HepG2 (cell line): ENCODE measurements around the gene EEF1A1. TPM values are rescaled to one million over a fixed set of nuclear protein-coding genes. Genes with fewer than 3 reads are reported as not detected.

Source experiments
- CEBPZ ChIP-seq: IDR thresholded peaks from 2 replicates; pipeline ENCODE4 v1.6.1; 2012; ENCODE audit warnings: low read length, improper control_type of control experiment
- CENPT ChIP-seq: sonication (generic); formaldehyde crosslinking; IDR thresholded peaks from 2 replicates; pipeline ENCODE4 v1.8.0; 2022; ENCODE audit warnings: low read depth, mild to moderate bottlenecking, moderate library complexity, missing genetic modification reagents
- EED ChIP-seq: sonication (generic); formaldehyde crosslinking; IDR thresholded peaks from 2 replicates; pipeline ENCODE4 v1.5.0; 2020; ENCODE audit warnings: mild to moderate bottlenecking, missing genetic modification reagents
- GPBP1L1 ChIP-seq: sonication (generic); formaldehyde crosslinking; IDR thresholded peaks from 2 replicates; pipeline ENCODE4 v1.5.0; 2020; ENCODE audit warnings: mild to moderate bottlenecking, missing genetic modification reagents
- KDM6A ChIP-seq: IDR thresholded peaks from 2 replicates; pipeline ENCODE4 v1.6.1; 2016; ENCODE audit warnings: low read depth
- ZBTB39 ChIP-seq: sonication (generic); formaldehyde crosslinking; IDR thresholded peaks from 2 replicates; pipeline ENCODE4 v1.5.0; 2020; ENCODE audit warnings: missing genetic modification reagents
- ZC3H13 ChIP-seq: sonication (generic); formaldehyde crosslinking; IDR thresholded peaks from 2 replicates; pipeline ENCODE4 v1.8.1; 2023; ENCODE audit warnings: mild to moderate bottlenecking, missing genetic modification reagents, moderate library complexity
- ZNF326 ChIP-seq: sonication (generic); formaldehyde crosslinking; IDR thresholded peaks from 2 replicates; pipeline ENCODE4 v1.4.0; 2020; ENCODE audit warnings: missing genetic modification reagents, borderline replicate concordance
- ZNF83 ChIP-seq: sonication (generic); formaldehyde crosslinking; IDR thresholded peaks from 2 replicates; pipeline ENCODE4 v1.4.0; 2020; ENCODE audit warnings: missing genetic modification reagents, mild to moderate bottlenecking, borderline replicate concordance
- polyA plus RNA-seq, 8 experiments: library from polyadenylated mRNA; depleted of rRNA in 3 of 8; stranded (reverse) in 7 of 8; unstranded in 1 of 8; fragments of >200 nt; fragmentation: Illumina TruSeq in 4 of 8; extraction: Trizol in 4 of 8; gene quantifications; 2 replicates each; pipeline versions ENCODE4 v1.2.1 to v1.2.3, GENCODE V29; 2011 to 2016; ENCODE audit warnings: low read depth in 4 of 8, missing spikeins in 1 of 8, mixed read lengths in 1 of 8; ENCODE audit not compliant: insufficient read depth in 1 of 8
- total RNA-seq, 5 experiments: library from RNA; depleted of rRNA; stranded (reverse); fragments of >200 nt; fragmentation: Illumina TruSeq; extraction: Trizol; gene quantifications; 2 replicates each; pipeline ENCODE4 v1.2.3, GENCODE V29; 2016; ENCODE audit warnings: low read depth in 1 of 5
- TF ChIP-seq, protein P1 (sequence below): sonication (generic); formaldehyde crosslinking; IDR thresholded peaks from 2 replicates; pipeline ENCODE4; 2020; ENCODE audit warnings: missing genetic modification reagents, mild to moderate bottlenecking, borderline replicate concordance
- TF ChIP-seq, protein P2 (sequence below): sonication (generic); formaldehyde crosslinking; conservative IDR thresholded peaks from 2 replicates; pipeline ENCODE4 v1.4.0; 2020; ENCODE audit warnings: missing genetic modification reagents
- TF ChIP-seq, protein P3 (sequence below): sonication (generic); formaldehyde crosslinking; IDR thresholded peaks from 2 replicates; pipeline ENCODE4 v1.5.1; 2020; ENCODE audit warnings: mild to moderate bottlenecking, missing genetic modification reagents, moderate library complexity

Gene EEF1A1
- total and polyA plus RNA-seq, 2 of the 13 experiments (the other 11 are each of a cell fraction or from before 2014, with no cell fraction given), result 13,726 to 17,172 TPM

GRCh38 chr6:73521351-73521985 is 636 bp upstream of the EEF1A1 start (continued):
- no peak for TF ChIP-seq CEBPZ
- no peak for TF ChIP-seq CENPT (CRISPR knock-in tag)
- TF ChIP-seq EED (CRISPR knock-in tag), result peak; percentile 72
- TF ChIP-seq, protein P1, sequence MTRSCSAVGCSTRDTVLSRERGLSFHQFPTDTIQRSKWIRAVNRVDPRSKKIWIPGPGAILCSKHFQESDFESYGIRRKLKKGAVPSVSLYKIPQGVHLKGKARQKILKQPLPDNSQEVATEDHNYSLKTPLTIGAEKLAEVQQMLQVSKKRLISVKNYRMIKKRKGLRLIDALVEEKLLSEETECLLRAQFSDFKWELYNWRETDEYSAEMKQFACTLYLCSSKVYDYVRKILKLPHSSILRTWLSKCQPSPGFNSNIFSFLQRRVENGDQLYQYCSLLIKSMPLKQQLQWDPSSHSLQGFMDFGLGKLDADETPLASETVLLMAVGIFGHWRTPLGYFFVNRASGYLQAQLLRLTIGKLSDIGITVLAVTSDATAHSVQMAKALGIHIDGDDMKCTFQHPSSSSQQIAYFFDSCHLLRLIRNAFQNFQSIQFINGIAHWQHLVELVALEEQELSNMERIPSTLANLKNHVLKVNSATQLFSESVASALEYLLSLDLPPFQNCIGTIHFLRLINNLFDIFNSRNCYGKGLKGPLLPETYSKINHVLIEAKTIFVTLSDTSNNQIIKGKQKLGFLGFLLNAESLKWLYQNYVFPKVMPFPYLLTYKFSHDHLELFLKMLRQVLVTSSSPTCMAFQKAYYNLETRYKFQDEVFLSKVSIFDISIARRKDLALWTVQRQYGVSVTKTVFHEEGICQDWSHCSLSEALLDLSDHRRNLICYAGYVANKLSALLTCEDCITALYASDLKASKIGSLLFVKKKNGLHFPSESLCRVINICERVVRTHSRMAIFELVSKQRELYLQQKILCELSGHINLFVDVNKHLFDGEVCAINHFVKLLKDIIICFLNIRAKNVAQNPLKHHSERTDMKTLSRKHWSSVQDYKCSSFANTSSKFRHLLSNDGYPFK, result 0 out of 2 replicates have a peak, but pooled peaks have one; percentile 12
- TF ChIP-seq, protein P2, sequence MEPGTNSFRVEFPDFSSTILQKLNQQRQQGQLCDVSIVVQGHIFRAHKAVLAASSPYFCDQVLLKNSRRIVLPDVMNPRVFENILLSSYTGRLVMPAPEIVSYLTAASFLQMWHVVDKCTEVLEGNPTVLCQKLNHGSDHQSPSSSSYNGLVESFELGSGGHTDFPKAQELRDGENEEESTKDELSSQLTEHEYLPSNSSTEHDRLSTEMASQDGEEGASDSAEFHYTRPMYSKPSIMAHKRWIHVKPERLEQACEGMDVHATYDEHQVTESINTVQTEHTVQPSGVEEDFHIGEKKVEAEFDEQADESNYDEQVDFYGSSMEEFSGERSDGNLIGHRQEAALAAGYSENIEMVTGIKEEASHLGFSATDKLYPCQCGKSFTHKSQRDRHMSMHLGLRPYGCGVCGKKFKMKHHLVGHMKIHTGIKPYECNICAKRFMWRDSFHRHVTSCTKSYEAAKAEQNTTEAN (CRISPR knock-in tag), result no peak
- TF ChIP-seq GPBP1L1 (CRISPR knock-in tag), result no peak
- no peak for TF ChIP-seq ZNF326 (CRISPR knock-in tag)
- peak; percentile 42; the same call in 1 of the 2 replicates for TF ChIP-seq ZC3H13 (CRISPR knock-in tag)
- TF ChIP-seq ZBTB39, result no peak
- no peak for TF ChIP-seq ZNF83 (CRISPR knock-in tag)
- no peak for TF ChIP-seq KDM6A (CRISPR knock-in tag)
- TF ChIP-seq, protein P3, sequence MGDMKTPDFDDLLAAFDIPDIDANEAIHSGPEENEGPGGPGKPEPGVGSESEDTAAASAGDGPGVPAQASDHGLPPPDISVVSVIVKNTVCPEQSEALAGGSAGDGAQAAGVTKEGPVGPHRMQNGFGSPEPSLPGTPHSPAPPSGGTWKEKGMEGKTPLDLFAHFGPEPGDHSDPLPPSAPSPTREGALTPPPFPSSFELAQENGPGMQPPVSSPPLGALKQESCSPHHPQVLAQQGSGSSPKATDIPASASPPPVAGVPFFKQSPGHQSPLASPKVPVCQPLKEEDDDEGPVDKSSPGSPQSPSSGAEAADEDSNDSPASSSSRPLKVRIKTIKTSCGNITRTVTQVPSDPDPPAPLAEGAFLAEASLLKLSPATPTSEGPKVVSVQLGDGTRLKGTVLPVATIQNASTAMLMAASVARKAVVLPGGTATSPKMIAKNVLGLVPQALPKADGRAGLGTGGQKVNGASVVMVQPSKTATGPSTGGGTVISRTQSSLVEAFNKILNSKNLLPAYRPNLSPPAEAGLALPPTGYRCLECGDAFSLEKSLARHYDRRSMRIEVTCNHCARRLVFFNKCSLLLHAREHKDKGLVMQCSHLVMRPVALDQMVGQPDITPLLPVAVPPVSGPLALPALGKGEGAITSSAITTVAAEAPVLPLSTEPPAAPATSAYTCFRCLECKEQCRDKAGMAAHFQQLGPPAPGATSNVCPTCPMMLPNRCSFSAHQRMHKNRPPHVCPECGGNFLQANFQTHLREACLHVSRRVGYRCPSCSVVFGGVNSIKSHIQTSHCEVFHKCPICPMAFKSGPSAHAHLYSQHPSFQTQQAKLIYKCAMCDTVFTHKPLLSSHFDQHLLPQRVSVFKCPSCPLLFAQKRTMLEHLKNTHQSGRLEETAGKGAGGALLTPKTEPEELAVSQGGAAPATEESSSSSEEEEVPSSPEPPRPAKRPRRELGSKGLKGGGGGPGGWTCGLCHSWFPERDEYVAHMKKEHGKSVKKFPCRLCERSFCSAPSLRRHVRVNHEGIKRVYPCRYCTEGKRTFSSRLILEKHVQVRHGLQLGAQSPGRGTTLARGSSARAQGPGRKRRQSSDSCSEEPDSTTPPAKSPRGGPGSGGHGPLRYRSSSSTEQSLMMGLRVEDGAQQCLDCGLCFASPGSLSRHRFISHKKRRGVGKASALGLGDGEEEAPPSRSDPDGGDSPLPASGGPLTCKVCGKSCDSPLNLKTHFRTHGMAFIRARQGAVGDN (CRISPR knock-in tag), result peak; percentile 67
